MM.1S (cell line): ENCODE data around the gene HSD17B8.

Experiments
- DNase-seq: peaks from one replicate; pipeline ENCODE4 v3.0.0-alpha.2; 2015
- H2AFZ ChIP-seq: fragments of 300-600 bp; sonication (generic); 2 replicates; pipeline ENCODE4 v1.6.0; 2016; ENCODE audit warnings: antibody characterized with exemption, low read length
- H3F3A ChIP-seq: fragments of 300-600 bp; sonication (generic); 2 replicates; pipeline ENCODE4 v1.6.1; 2016; ENCODE audit warnings: mild to moderate bottlenecking, antibody characterized with exemption, low read length, moderate library complexity, mixed read lengths; ENCODE audit not compliant: insufficient read depth
- H3K27ac ChIP-seq: fragments of 300-600 bp; sonication (generic); 2 replicates; pipeline ENCODE4 v1.5.1; 2016; ENCODE audit warnings: mild to moderate bottlenecking, low read length
- H3K27me3 ChIP-seq: fragments of 300-600 bp; sonication (generic); replicated peaks from 2 replicates; pipeline ENCODE4 v1.6.0; 2016; ENCODE audit warnings: low read length; ENCODE audit not compliant: insufficient read depth
- H3K36me3 ChIP-seq: fragments of 300-600 bp; sonication (generic); replicated peaks from 2 replicates; pipeline ENCODE4 v1.6.1; 2016; ENCODE audit warnings: mild to moderate bottlenecking, low read length, mixed read lengths; ENCODE audit not compliant: insufficient read depth
- H3K4me1 ChIP-seq: fragments of 300-600 bp; sonication (generic); 2 replicates; pipeline ENCODE4 v1.6.1; 2016; ENCODE audit warnings: low read length, mixed read lengths
- H3K4me2 ChIP-seq: fragments of 300-600 bp; sonication (generic); 2 replicates; pipeline ENCODE4 v1.6.0; 2016; ENCODE audit warnings: low read depth, low read length
- H3K4me3 ChIP-seq: fragments of 300-600 bp; sonication (generic); 2 replicates; pipeline ENCODE4 v1.5.1; 2016; ENCODE audit warnings: low read length, mixed read lengths
- H3K79me2 ChIP-seq: fragments of 300-600 bp; sonication (generic); 2 replicates; pipeline ENCODE4 v1.6.1; 2016; ENCODE audit warnings: mixed run types, low read length, mixed read lengths
- H3K9ac ChIP-seq: fragments of 300-600 bp; sonication (generic); 2 replicates; pipeline ENCODE4 v1.6.1; 2016; ENCODE audit warnings: low read length, mixed read lengths
- H3K9me2 ChIP-seq: fragments of 300-600 bp; sonication (generic); replicated peaks from 2 replicates; pipeline ENCODE4 v1.6.1; 2016; ENCODE audit warnings: mild to moderate bottlenecking, low read length, mixed read lengths; ENCODE audit not compliant: insufficient read depth
- H3K9me3 ChIP-seq: fragments of 300-600 bp; sonication (generic); replicated peaks from 2 replicates; pipeline ENCODE4 v1.6.1; 2016; ENCODE audit warnings: mild to moderate bottlenecking, low read length, mixed read lengths; ENCODE audit not compliant: insufficient read depth
- H4K20me1 ChIP-seq: fragments of 300-600 bp; sonication (generic); 2 replicates; pipeline ENCODE4 v1.6.1; 2016; ENCODE audit warnings: mild to moderate bottlenecking, low read length, moderate library complexity, mixed read lengths; ENCODE audit not compliant: insufficient read depth
- EZH2 ChIP-seq: fragments of 300-600 bp; sonication (generic); optimal IDR thresholded peaks from 2 replicates; pipeline ENCODE3; 2017; ENCODE audit warnings: low read depth, mild to moderate bottlenecking, antibody characterized with exemption, low read length, mixed read lengths
- EZH2phosphoT487 ChIP-seq: fragments of 300-600 bp; sonication (generic); IDR thresholded peaks from 2 replicates; pipeline ENCODE4 v1.6.1; 2018; ENCODE audit warnings: antibody characterized with exemption, low read length
- TF ChIP-seq, protein P1 (sequence below): fragments of 300-600 bp; sonication (generic); IDR thresholded peaks from 2 replicates; pipeline ENCODE4 v1.5.1; 2016; ENCODE audit warnings: antibody characterized with exemption, low read length, mixed read lengths

Gene HSD17B8

GRCh38 chr6:33190504-33191107, 13.8 kb upstream of the HSD17B8 start:
- H3K9me2 ChIP-seq = no peaks in the 10 kb centered on the region
- H2AFZ ChIP-seq = no peak overlapping the region
- peaks cover 10% of the 10 kb centered on the region for H3K27me3 ChIP-seq
- H3K4me3 ChIP-seq = no peak overlapping the region
- H3K79me2 ChIP-seq = no peaks in the 10 kb centered on the region
- no peaks in the 10 kb centered on the region for H3F3A ChIP-seq
- no peak overlapping the region for H3K9ac ChIP-seq
- no peak overlapping the region for H3K27ac ChIP-seq
- H4K20me1 ChIP-seq = no peaks in the 10 kb centered on the region
- no peaks in the 10 kb centered on the region for H3K4me1 ChIP-seq
- TF ChIP-seq, protein P1, sequence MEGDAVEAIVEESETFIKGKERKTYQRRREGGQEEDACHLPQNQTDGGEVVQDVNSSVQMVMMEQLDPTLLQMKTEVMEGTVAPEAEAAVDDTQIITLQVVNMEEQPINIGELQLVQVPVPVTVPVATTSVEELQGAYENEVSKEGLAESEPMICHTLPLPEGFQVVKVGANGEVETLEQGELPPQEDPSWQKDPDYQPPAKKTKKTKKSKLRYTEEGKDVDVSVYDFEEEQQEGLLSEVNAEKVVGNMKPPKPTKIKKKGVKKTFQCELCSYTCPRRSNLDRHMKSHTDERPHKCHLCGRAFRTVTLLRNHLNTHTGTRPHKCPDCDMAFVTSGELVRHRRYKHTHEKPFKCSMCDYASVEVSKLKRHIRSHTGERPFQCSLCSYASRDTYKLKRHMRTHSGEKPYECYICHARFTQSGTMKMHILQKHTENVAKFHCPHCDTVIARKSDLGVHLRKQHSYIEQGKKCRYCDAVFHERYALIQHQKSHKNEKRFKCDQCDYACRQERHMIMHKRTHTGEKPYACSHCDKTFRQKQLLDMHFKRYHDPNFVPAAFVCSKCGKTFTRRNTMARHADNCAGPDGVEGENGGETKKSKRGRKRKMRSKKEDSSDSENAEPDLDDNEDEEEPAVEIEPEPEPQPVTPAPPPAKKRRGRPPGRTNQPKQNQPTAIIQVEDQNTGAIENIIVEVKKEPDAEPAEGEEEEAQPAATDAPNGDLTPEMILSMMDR = no peak
- TF ChIP-seq EZH2 (no peak), EZH2phosphoT487 (no peak)
- no peaks in the 10 kb centered on the region for H3K36me3 ChIP-seq
- DNase-seq = no peak
- no peaks in the 10 kb centered on the region for H3K9me3 ChIP-seq
- no peak overlapping the region for H3K4me2 ChIP-seq

DNA sequence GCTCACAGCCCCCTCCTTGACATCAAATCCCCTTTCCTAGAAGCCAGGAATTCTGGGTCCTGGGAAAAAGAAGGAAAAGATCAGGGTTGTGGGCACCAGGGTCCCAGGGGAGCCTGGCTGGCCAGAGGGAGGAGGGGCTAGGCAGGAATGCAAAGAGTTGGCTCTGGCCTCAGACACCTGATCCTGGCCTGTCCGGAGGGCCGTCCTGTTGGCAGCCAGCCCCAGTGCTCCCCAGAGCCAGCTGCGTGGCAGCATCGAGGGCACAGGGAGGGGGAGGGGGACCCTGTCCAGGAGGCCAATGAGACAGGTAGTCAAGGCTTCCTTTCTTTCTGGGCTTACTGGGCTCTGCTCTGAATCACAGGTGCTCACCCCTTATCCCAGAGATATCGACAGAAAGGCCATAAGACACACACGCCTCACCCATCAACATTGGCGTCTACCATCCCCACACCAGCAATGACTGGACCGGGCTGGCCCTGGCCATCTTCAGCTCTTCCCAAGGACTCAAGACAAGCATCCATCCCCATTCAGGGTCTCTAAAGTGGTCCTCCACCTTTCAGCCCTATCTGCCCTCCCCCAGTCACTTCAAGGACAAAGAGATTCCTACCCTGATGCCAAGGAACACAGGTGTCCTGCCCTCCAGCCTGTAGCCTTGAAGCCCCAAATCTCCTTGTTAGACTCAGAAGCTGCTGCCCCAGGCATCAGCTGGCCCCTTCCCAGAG, 12.9 kb upstream of the HSD17B8 start:
- Histone ChIP-seq H3K4me1 (no peaks in the 10 kb centered on the region), H3F3A (no peaks in the 10 kb centered on the region), H2AFZ (no peak overlapping the region), H3K4me3 (no peak overlapping the region), H3K9me2 (no peaks in the 10 kb centered on the region), H3K27me3 (peaks cover 10% of the 10 kb centered on the region), H3K9me3 (no peaks in the 10 kb centered on the region), H3K36me3 (no peaks in the 10 kb centered on the region; the same call in 1 of the 2 replicates), H3K27ac (no peak overlapping the region), H3K4me2 (no peak overlapping the region), H3K9ac (no peak overlapping the region), H3K79me2 (no peaks in the 10 kb centered on the region), H4K20me1 (no peaks in the 10 kb centered on the region)
- no peak for DNase-seq
- TF ChIP-seq EZH2 = no peak
- TF ChIP-seq, protein P1 = no peak
- no peak for TF ChIP-seq EZH2phosphoT487

DNA sequence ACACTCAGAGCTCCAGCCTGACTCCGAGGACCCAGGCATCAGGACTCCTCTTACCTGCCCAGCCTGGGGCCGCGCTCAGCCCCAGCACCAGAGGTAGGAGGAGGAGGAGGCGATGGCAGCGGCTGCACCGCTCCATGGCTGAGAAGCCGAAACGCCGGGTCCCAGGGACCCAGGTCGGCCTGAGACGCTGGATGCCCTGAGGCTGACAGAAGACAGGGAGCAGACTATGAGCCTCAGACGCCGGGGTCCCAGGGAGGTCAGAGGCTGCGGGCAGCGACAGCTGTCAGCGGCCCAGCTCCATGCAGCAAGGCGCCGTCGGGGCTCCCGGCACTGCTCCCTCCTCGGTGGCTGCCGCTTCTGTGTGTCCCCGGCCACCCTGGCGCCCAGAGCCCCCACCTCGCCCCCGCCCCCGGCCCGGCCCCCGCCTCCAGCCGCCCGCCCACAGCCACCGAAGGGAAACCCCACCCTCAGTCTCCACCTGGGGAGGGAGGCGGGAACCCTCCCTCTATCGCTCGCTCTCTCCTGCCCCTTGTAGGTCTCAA, 12.3 kb upstream of the HSD17B8 start, which contains the start of gene COL11A2:
TSS of gene COL11A2 (minus strand) at position 363 of the 542 bp plus-strand sequence. CDS start at position 136, 227 bp downstream.
- Histone ChIP-seq H3K79me2 (0 out of 2 replicates have a peak, but pooled peaks cover 3% of the 10 kb centered on the region), H4K20me1 (no peaks in the 10 kb centered on the region), H3F3A (no peaks in the 10 kb centered on the region), H3K4me3 (no peak within 1 kb of the TSS), H3K27ac (no peak within 1 kb of the TSS), H3K9me3 (no peaks in the 10 kb centered on the region), H3K27me3 (peaks cover 10% of the 10 kb centered on the region), H3K36me3 (no peaks in the 10 kb centered on the region; the same call in 1 of the 2 replicates), H3K9me2 (no peaks in the 10 kb centered on the region), H3K4me2 (no peak within 1 kb of the TSS), H3K9ac (no peak within 1 kb of the TSS), H3K4me1 (no peaks in the 10 kb centered on the region), H2AFZ (no peak within 1 kb of the TSS)
- DNase-seq = no peak
- TF ChIP-seq EZH2phosphoT487 (no peak), EZH2 (no peak)
- TF ChIP-seq, protein P1 = no peak
